Lower lobe of right lung (tissue), 2 donors: Measurements from ENCODE around the gene PMEL. TPM values are rescaled to one million over a fixed set of nuclear protein-coding genes. Genes with fewer than 3 reads are reported as not detected.

Source experiments
- ATAC-seq, 2 donors: fragments of 200-7000 bp; cut with Tn5 transposase; one replicate each; pipeline ENCODE4 v1.9.1; 2020 to 2022; ENCODE audit warnings: mild to moderate bottlenecking in 2 of 2, moderate library complexity in 2 of 2
- DNase-seq: peaks from one replicate; pipeline ENCODE4 v3.0.0-alpha.2; 2020
- H3K27ac ChIP-seq: fragments of 200-600 bp; one replicate; pipeline ENCODE4 v1.8.0; 2022
- H3K27me3 ChIP-seq: fragments of 200-600 bp; one replicate; pipeline ENCODE4 v1.8.0; 2022; ENCODE audit warnings: low read depth
- H3K36me3 ChIP-seq: fragments of 200-600 bp; one replicate; pipeline ENCODE4 v1.8.0; 2022; ENCODE audit warnings: mild to moderate bottlenecking
- H3K4me1 ChIP-seq: fragments of 200-600 bp; one replicate; pipeline ENCODE4 v1.8.0; 2022
- H3K4me3 ChIP-seq: fragments of 200-600 bp; one replicate; pipeline ENCODE4 v1.8.0; 2022; ENCODE audit warnings: mild to moderate bottlenecking
- H3K9me3 ChIP-seq: fragments of 200-600 bp; one replicate; pipeline ENCODE4 v1.8.0; 2022
- intact Hi-C: fragments of 100-400 bp; cut with DNase I; formaldehyde crosslinking; loops from one replicate; pipeline ENCODE4 v1.11.0; 2022
- total RNA-seq: library from RNA; stranded (reverse); fragmentation: NEBNext Ultra II Directional; extraction: Animal tissue kit (Norgen Biotek cat#: 25700); gene quantifications from one replicate; pipeline ENCODE4 v1.2.1, GENCODE V29; 2021
- TF ChIP-seq, protein P1 (sequence below): fragments of 200-600 bp; IDR thresholded peaks from one replicate; pipeline ENCODE4 v1.8.0; 2022; ENCODE audit warnings: antibody characterized with exemption, mild to moderate bottlenecking
- donor health status: DM: no; HTN: yes; CAD: no; lungs with severe emphysema.

Gene PMEL
- total RNA-seq, 1 donor from 2014 or later, result 1.2 TPM

DNA sequence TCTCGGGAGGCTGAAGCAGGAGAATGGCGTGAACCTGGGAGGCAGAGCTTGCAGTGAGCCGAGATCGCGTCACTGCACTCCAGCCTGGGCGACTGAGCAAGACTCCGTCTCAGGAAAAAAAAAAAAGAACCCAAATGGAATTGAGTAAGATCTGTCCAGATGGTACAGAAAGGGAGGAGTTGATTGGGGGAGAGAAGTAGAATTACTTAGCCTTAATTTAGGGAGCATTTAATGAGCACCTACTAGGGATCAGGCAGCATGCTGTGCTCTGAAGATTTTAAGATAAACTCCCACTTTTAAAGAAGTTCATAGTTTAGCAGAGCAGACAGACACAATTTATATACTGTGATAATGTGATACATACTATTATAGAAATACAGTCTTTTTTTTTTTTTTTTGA lies 12.6 kb upstream of the PMEL start:
- peaks cover 53% of the 10 kb centered on the region for H3K4me1 ChIP-seq
- intact Hi-C loops, result no loop called here
- no peak for DNase-seq
- ATAC-seq, result no peak
- peaks cover 19% of the 10 kb centered on the region for H3K36me3 ChIP-seq
- no peak overlapping the region for H3K27ac ChIP-seq
- no peaks in the 10 kb centered on the region for H3K27me3 ChIP-seq
- H3K9me3 ChIP-seq, result no peaks in the 10 kb centered on the region
- H3K4me3 ChIP-seq, result no peak overlapping the region
- TF ChIP-seq, protein P1, sequence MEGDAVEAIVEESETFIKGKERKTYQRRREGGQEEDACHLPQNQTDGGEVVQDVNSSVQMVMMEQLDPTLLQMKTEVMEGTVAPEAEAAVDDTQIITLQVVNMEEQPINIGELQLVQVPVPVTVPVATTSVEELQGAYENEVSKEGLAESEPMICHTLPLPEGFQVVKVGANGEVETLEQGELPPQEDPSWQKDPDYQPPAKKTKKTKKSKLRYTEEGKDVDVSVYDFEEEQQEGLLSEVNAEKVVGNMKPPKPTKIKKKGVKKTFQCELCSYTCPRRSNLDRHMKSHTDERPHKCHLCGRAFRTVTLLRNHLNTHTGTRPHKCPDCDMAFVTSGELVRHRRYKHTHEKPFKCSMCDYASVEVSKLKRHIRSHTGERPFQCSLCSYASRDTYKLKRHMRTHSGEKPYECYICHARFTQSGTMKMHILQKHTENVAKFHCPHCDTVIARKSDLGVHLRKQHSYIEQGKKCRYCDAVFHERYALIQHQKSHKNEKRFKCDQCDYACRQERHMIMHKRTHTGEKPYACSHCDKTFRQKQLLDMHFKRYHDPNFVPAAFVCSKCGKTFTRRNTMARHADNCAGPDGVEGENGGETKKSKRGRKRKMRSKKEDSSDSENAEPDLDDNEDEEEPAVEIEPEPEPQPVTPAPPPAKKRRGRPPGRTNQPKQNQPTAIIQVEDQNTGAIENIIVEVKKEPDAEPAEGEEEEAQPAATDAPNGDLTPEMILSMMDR, result no peak

DNA sequence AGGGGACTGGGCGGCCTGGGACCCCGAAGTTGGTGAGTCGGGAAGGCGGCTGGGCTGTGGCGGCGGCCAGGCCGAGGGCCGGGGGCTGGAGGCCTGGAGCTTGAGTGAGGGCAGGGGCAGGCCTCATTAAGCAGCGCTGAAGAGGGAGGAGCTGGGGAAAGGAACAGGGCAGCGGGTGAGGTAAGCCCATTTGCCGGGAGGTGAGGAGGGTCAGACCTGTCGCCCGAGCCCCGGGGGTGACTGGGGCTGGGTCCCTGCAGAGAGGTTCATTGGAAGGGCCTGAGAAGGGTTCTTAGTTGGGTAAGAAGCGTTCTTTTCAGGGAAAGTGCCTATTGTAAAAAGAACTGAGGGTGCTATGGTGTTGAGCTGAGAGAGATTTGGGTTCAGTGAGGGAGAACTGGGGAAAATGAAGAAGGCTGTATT lies 8.5 kb upstream of the PMEL start:
- Histone ChIP-seq H3K4me3 (peak overlapping the region; percentile 92), H3K4me1 (peaks cover 62% of the 10 kb centered on the region), H3K27ac (peak overlapping the region; percentile 97), H3K36me3 (peaks cover 6% of the 10 kb centered on the region), H3K9me3 (no peaks in the 10 kb centered on the region), H3K27me3 (no peaks in the 10 kb centered on the region)
- DNase-seq, result peak; percentile 78
- ATAC-seq, result peak; percentile 70 to 72
- intact Hi-C loops, result no loop called here
- TF ChIP-seq, protein P1, result no peak

DNA sequence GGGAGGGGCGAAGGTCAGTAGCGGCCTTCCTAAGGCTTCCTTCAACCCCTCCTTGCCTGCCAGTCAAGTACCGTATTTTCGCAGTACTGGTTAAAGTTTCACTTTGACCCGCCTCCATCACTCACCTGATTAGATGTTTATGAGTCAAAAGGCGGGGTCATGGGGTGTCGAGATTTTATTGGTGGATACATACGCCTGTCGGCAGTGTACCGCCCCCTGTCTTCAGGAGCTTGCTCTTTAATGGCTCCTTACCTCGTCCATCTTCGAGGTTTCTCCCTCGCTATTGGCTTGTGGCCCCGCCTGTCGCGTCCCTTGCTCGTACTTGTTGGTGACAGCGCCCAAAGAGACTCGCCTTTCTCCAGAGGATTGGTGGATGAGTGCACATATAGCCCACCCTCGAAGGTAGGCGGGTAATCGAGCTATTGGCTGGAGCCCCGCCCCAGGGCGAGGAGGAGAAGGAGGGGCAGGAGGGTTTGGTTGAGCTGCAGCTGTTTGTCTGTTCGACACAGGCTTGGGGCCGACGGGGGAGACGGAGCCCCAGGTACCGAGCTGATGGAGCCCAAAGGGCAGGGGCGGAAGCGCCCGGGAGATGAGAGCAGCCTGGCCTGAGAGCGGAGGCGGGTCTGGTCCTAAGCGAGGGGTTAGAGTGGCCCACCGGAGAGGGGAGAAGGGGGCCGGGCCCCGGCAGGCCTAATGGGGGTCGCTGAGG lies 7.9 kb upstream of the PMEL start, which contains the start of gene RAB5B:
TSS of gene RAB5B (plus strand) at position 480 of the 709 bp plus-strand sequence. CDS start 12,883 bp downstream, outside the sequence.
- peaks cover 56% of the 10 kb centered on the region for H3K4me1 ChIP-seq
- intact Hi-C loops, result no loop called here
- TF ChIP-seq, protein P1, result no peak
- peak; percentile 95 to 96 for ATAC-seq
- peaks cover 6% of the 10 kb centered on the region for H3K36me3 ChIP-seq
- peak within 1 kb of the TSS; percentile 92 for H3K4me3 ChIP-seq
- no peaks in the 10 kb centered on the region for H3K9me3 ChIP-seq
- peak within 1 kb of the TSS; percentile 97 for H3K27ac ChIP-seq
- peak; percentile 99 for DNase-seq
- H3K27me3 ChIP-seq, result no peaks in the 10 kb centered on the region

DNA sequence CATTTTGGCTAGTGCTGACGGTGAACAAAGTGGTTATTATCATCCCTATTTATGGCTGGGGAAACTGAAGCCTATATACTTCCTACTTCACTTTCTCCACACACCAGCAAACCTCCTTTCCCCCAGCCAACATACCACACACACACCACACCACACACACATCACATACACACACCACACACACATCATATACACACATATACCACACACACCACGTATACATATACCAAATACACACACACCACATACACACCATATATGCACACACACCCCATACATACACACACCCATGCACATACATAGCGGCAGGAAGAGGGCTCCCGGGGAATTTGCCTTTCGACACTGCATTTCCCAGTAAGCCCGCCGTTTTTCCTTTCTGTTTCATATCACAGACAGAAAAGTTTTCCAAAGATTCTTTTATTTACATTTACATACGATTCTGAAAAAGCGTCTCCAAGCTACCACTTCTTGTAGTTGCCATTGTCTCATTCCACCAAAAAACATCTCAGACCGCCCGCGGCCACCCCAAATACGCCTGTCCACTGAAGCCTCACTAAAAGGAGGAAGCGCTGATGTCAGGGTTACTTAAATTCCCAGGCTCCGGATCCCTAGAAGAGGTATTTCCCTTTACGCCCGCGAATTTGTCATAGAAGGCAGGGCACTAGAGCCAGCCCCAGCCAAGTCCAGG lies 7.2 kb upstream of the PMEL start:
- peak; percentile 1 to 2 for ATAC-seq
- peaks cover 52% of the 10 kb centered on the region for H3K4me1 ChIP-seq

DNA sequence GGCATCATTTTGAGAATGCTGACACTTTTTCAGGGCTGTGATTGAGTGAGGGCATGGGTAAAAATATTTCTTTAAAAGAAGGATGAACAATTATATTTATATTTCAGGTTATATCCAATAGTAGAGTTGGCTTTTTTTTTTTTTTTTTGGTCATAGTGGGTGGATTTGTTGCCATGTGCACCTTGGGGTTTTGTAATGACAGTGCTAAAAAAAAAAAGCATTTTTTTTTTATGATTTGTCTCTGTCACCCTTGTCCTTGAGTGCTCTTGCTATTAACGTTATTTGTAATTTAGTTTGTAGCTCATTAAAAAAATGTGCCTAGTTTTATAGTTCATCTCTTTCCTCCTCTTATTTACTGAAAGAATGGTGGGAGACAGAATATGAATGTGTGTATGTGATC lies 6.6 kb upstream of the PMEL start:
- TF ChIP-seq, protein P1, result no peak
- Histone ChIP-seq H3K9me3 (no peaks in the 10 kb centered on the region), H3K4me3 (peak overlapping the region; percentile 59), H3K27ac (peak overlapping the region; percentile 89), H3K4me1 (peaks cover 52% of the 10 kb centered on the region), H3K36me3 (peaks cover 5% of the 10 kb centered on the region), H3K27me3 (no peaks in the 10 kb centered on the region)
- no peak for DNase-seq
- intact Hi-C loops, result no loop called here
- ATAC-seq, result no peak

More for the DNA sequence above, 7.2 kb upstream of the PMEL start:
- TF ChIP-seq, protein P1, result no peak
- intact Hi-C loops, result no loop called here
- no peaks in the 10 kb centered on the region for H3K27me3 ChIP-seq
- peak overlapping the region; percentile 59 for H3K4me3 ChIP-seq
- no peaks in the 10 kb centered on the region for H3K9me3 ChIP-seq
- H3K36me3 ChIP-seq, result peaks cover 6% of the 10 kb centered on the region
- no peak for DNase-seq
- H3K27ac ChIP-seq, result peak overlapping the region; percentile 89
